WTC11 (cell line): ENCODE results near the gene OR5B12. TPM values are rescaled to one million over a fixed set of nuclear protein-coding genes. Genes with fewer than 3 reads are reported as not detected.

ENCODE experiments used
- ATAC-seq: fragments of 200-7000 bp; cut with Tn5 transposase; 2 replicates; pipeline ENCODE4 v1.10.0; 2021; ENCODE audit warnings: mild to moderate bottlenecking, moderate library complexity
- CTCF ChIA-PET: fragments of 300-600 bp; sonication (Branson Sonifier 250); formaldehyde crosslinking; loops from one replicate; lab custom pipeline; 2021; ENCODE audit warnings: antibody characterized with exemption; lab: Charles Lee
- POLR2A ChIA-PET: fragments of 350-600 bp; sonication (Branson Sonifier 250); formaldehyde crosslinking; loops from one replicate; lab custom pipeline; 2021; ENCODE audit warnings: antibody characterized with exemption; lab: Charles Lee
- DNase-seq: peaks from one replicate; pipeline ENCODE4 v3.0.0; 2021; ENCODE audit warnings: low spot score
- H3K27ac Mint-ChIP-seq: 2 replicates; pipeline ENCODE4 v1.8.0; 2021; ENCODE audit warnings: mixed read lengths
- H3K27me3 Mint-ChIP-seq: 2 replicates; pipeline ENCODE4 v1.8.0; 2021; ENCODE audit warnings: low read depth, mild to moderate bottlenecking, moderate library complexity, mixed read lengths
- H3K36me3 Mint-ChIP-seq: 2 replicates; pipeline ENCODE4 v1.8.0; 2021; ENCODE audit warnings: mixed read lengths
- H3K4me1 Mint-ChIP-seq: 2 replicates; pipeline ENCODE4 v1.8.0; 2022; ENCODE audit warnings: mixed read lengths
- H3K4me3 Mint-ChIP-seq: 2 replicates; pipeline ENCODE4 v1.8.0; 2021; ENCODE audit warnings: mild to moderate bottlenecking, moderate library complexity, mixed read lengths
- H3K9me3 Mint-ChIP-seq: 2 replicates; pipeline ENCODE4 v1.8.0; 2021; ENCODE audit warnings: mixed read lengths
- ARID4B ChIP-seq: sonication (generic); formaldehyde crosslinking; IDR thresholded peaks from 2 replicates; pipeline ENCODE4 v1.8.0; 2023; ENCODE audit warnings: missing genetic modification reagents, mild to moderate bottlenecking, borderline replicate concordance
- ATF2 ChIP-seq: sonication (generic); formaldehyde crosslinking; IDR thresholded peaks from 2 replicates; pipeline ENCODE4 v1.8.1; 2022; ENCODE audit warnings: low read depth, missing genetic modification reagents, borderline replicate concordance
- ATF3 ChIP-seq: sonication (generic); formaldehyde crosslinking; conservative IDR thresholded peaks from 2 replicates; pipeline ENCODE4 v1.8.1; 2022; ENCODE audit warnings: mild to moderate bottlenecking, missing genetic modification reagents
- ATF6 ChIP-seq: sonication (generic); formaldehyde crosslinking; IDR thresholded peaks from 2 replicates; pipeline ENCODE4 v1.8.1; 2023; ENCODE audit warnings: mild to moderate bottlenecking, missing genetic modification reagents
- CDX4 ChIP-seq: fragments of 250-450 bp; sonication (Bioruptor Pico); IDR thresholded peaks from 2 replicates; pipeline ENCODE4 v1.9.0; 2021; ENCODE audit warnings: moderate library complexity, mild to moderate bottlenecking, inconsistent platforms, borderline replicate concordance
- CREB1 ChIP-seq: sonication (generic); formaldehyde crosslinking; IDR thresholded peaks from 2 replicates; pipeline ENCODE4 v1.8.0; 2023; ENCODE audit warnings: mild to moderate bottlenecking, missing genetic modification reagents
- CREM ChIP-seq: sonication (generic); formaldehyde crosslinking; IDR thresholded peaks from 2 replicates; pipeline ENCODE4 v1.8.1; 2022; ENCODE audit warnings: mild to moderate bottlenecking, missing genetic modification reagents, moderate library complexity
- ELF4 ChIP-seq: sonication (generic); formaldehyde crosslinking; IDR thresholded peaks from 2 replicates; pipeline ENCODE4 v1.8.1; 2022; ENCODE audit warnings: low read depth, mild to moderate bottlenecking, moderate library complexity, missing genetic modification reagents
- ERG ChIP-seq: fragments of 250-450 bp; sonication (Bioruptor Pico); IDR thresholded peaks from 2 replicates; pipeline ENCODE4 v1.8.0; 2021; ENCODE audit warnings: mild to moderate bottlenecking
- KAT7 ChIP-seq: sonication (generic); formaldehyde crosslinking; IDR thresholded peaks from 2 replicates; pipeline ENCODE4 v1.8.1; 2023; ENCODE audit warnings: missing genetic modification reagents, mild to moderate bottlenecking, borderline replicate concordance
- MXD4 ChIP-seq: fragments of 250-450 bp; sonication (Bioruptor Pico); IDR thresholded peaks from 2 replicates; pipeline ENCODE4 v1.8.0; 2021; ENCODE audit warnings: mild to moderate bottlenecking, moderate library complexity, borderline replicate concordance
- NFATC4 ChIP-seq: fragments of 250-450 bp; sonication (Bioruptor Pico); IDR thresholded peaks from 2 replicates; pipeline ENCODE4 v1.9.0; 2021; ENCODE audit warnings: mild to moderate bottlenecking
- NFYB ChIP-seq: sonication (generic); formaldehyde crosslinking; conservative IDR thresholded peaks from 2 replicates; pipeline ENCODE4 v1.8.0; 2022; ENCODE audit warnings: low read depth, missing genetic modification reagents
- NR1H2 ChIP-seq: sonication (generic); formaldehyde crosslinking; IDR thresholded peaks from 2 replicates; pipeline ENCODE4 v1.9.0; 2021; ENCODE audit warnings: mild to moderate bottlenecking, moderate library complexity, missing genetic modification reagents
- OVOL2 ChIP-seq: fragments of 250-450 bp; sonication (Bioruptor Pico); IDR thresholded peaks from 2 replicates; pipeline ENCODE4 v1.9.0; 2021; ENCODE audit warnings: mild to moderate bottlenecking, borderline replicate concordance
- PRRX2 ChIP-seq: fragments of 250-450 bp; sonication (Bioruptor Pico); IDR thresholded peaks from 2 replicates; pipeline ENCODE4 v1.8.0; 2021; ENCODE audit warnings: mild to moderate bottlenecking
- RELA ChIP-seq: sonication (generic); formaldehyde crosslinking; IDR thresholded peaks from 2 replicates; pipeline ENCODE4 v1.8.1; 2022; ENCODE audit warnings: missing genetic modification reagents, mild to moderate bottlenecking, borderline replicate concordance
- SMAD4 ChIP-seq: sonication (generic); formaldehyde crosslinking; IDR thresholded peaks from 2 replicates; pipeline ENCODE4 v1.8.0; 2022; ENCODE audit warnings: mild to moderate bottlenecking, missing genetic modification reagents
- TEAD1 ChIP-seq: sonication (generic); formaldehyde crosslinking; IDR thresholded peaks from 2 replicates; pipeline ENCODE4 v1.8.0; 2022; ENCODE audit warnings: mild to moderate bottlenecking, missing genetic modification reagents
- ZBTB21 ChIP-seq: sonication (generic); formaldehyde crosslinking; IDR thresholded peaks from 2 replicates; pipeline ENCODE4 v1.8.1; 2023; ENCODE audit warnings: mild to moderate bottlenecking, missing genetic modification reagents, borderline replicate concordance
- ZBTB43 ChIP-seq: sonication (generic); formaldehyde crosslinking; IDR thresholded peaks from 2 replicates; pipeline ENCODE4 v1.8.1; 2023; ENCODE audit warnings: mild to moderate bottlenecking, missing genetic modification reagents
- ZNF416 ChIP-seq: fragments of 250-450 bp; sonication (Bioruptor Pico); IDR thresholded peaks from 2 replicates; pipeline ENCODE4 v1.9.0; 2021; ENCODE audit warnings: mild to moderate bottlenecking, inconsistent platforms
- ZSCAN18 ChIP-seq: fragments of 250-450 bp; sonication (Bioruptor Pico); IDR thresholded peaks from 2 replicates; pipeline ENCODE4 v2.1.2; 2022; ENCODE audit warnings: mild to moderate bottlenecking, moderate library complexity
- total RNA-seq: library from RNA; stranded (reverse); gene quantifications from 3 replicates; pipeline ENCODE4 v1.2.3, GENCODE V29; 2021

The OR5B12 gene
- total RNA-seq, 1 experiment from 2014 or later = not detected

- H3K27me3 Mint-ChIP-seq = no peaks in the 10 kb centered on the region
- ATAC-seq = no peak
- H3K27ac Mint-ChIP-seq = no peak overlapping the region
- no peak overlapping the region for H3K4me3 Mint-ChIP-seq
- H3K36me3 Mint-ChIP-seq = peaks cover 7% of the 10 kb centered on the region; the same call in 1 of the 2 replicates
- TF ChIP-seq NFYB = no peak
- TF ChIP-seq ERG (CRISPR knock-in tag) = no peak
- TF ChIP-seq PRRX2 = no peak
- TF ChIP-seq ATF6 (CRISPR knock-in tag) = no peak
- no peak for TF ChIP-seq MXD4 (CRISPR knock-in tag)
- TF ChIP-seq CREB1 = no peak
- no peak for TF ChIP-seq RELA
- TF ChIP-seq SMAD4 = no peak
- TF ChIP-seq OVOL2 (CRISPR knock-in tag) = no peak
- TF ChIP-seq NR1H2 = no peak
- no peak for TF ChIP-seq ZBTB43 (CRISPR knock-in tag)
- no peak for TF ChIP-seq CREM (CRISPR knock-in tag)
- no peak for TF ChIP-seq ZSCAN18
- TF ChIP-seq ATF3 (CRISPR knock-in tag) = no peak
- ChIA-PET POLR2A (no interaction called here), CTCF (no interaction called here)
- peaks cover 47% of the 10 kb centered on the region for H3K9me3 Mint-ChIP-seq
- H3K4me1 Mint-ChIP-seq = no peaks in the 10 kb centered on the region
- DNase-seq = no peak
Measured at GRCh38 chr11:58446294-58446693, 4.3 kb upstream of the OR5B12 start.

GRCh38 chr11:58444300-58444699 lies 2.3 kb upstream of the OR5B12 start:
- CTCF ChIA-PET = no interaction called here
- Mint-ChIP-seq H3K27me3 (no peaks in the 10 kb centered on the region), H3K4me1 (no peaks in the 10 kb centered on the region), H3K27ac (no peak overlapping the region), H3K36me3 (peaks cover 7% of the 10 kb centered on the region; the same call in 1 of the 2 replicates), H3K4me3 (no peak overlapping the region), H3K9me3 (peaks cover 46% of the 10 kb centered on the region)
- DNase-seq (no peak), ATAC-seq (no peak)
- POLR2A ChIA-PET = no interaction called here
- no peak for TF ChIP-seq CDX4 (CRISPR knock-in tag)
- TF ChIP-seq ZNF416 (CRISPR knock-in tag) = no peak
- TF ChIP-seq ZBTB21 (CRISPR knock-in tag) = no peak
- TF ChIP-seq NFATC4 (CRISPR knock-in tag) = no peak
- TF ChIP-seq ATF2 (CRISPR knock-in tag) = no peak
- no peak for TF ChIP-seq TEAD1 (CRISPR knock-in tag)
- no peak for TF ChIP-seq ARID4B (CRISPR knock-in tag)
- TF ChIP-seq ELF4 (CRISPR knock-in tag) = no peak
- TF ChIP-seq SMAD4 = no peak
- no peak for TF ChIP-seq PRRX2
- TF ChIP-seq KAT7 (CRISPR knock-in tag) = no peak
